HCT116 (cell line): ENCODE measurements around the gene FMNL1. TPM values are rescaled to one million over a fixed set of nuclear protein-coding genes. Genes with fewer than 3 reads are reported as not detected.

Experiments
- ATAC-seq: fragments of 200-7000 bp; cut with Tn5 transposase; 2 replicates; pipeline ENCODE4 v1.9.1; 2020; ENCODE audit warnings: mild to moderate bottlenecking, moderate library complexity
- BruUV-seq: library from RNA; stranded (reverse); fragments of 400-500 nt; replicated peaks from 2 replicates; lab custom pipeline; 2021; lab: Mats Ljungman, UMichigan
- CTCF ChIA-PET: fragments of 300-600 bp; sonication (Branson Sonifier 250); formaldehyde crosslinking; loops from one replicate; lab custom pipeline; 2021; ENCODE audit warnings: antibody characterized with exemption; lab: Charles Lee
- POLR2A ChIA-PET: fragments of 300-600, 350-600 bp; sonication (Branson Sonifier 250); formaldehyde crosslinking; loops from one replicate; lab custom pipeline; 2021; ENCODE audit warnings: antibody characterized with exemption; lab: Charles Lee
- RAD21 ChIA-PET, 2 experiments: fragments of 300-600 bp; sonication (Branson Sonifier 250); formaldehyde crosslinking; loops; one replicate each; lab custom pipeline; 2023; ENCODE audit warnings: low total read pairs in 2 of 2; ENCODE audit not compliant: uncharacterized antibody in 2 of 2, unreplicated experiment in 2 of 2, low non-redundant PET in 1 of 2; lab: Charles Lee
- DNase-seq: peaks from one replicate; pipeline ENCODE4 v3.0.0-alpha.2; 2010; ENCODE audit warnings: low read depth, low spot score
- H2AFZ ChIP-seq: fragments of 200-600 bp; shearing (Covaris generic), sonication (generic); 2 replicates; pipeline ENCODE4 v1.6.1; 2017; ENCODE audit warnings: low read depth, mixed run types, mixed read lengths, antibody characterized with exemption, low read length; ENCODE audit not compliant: poor library complexity, severe bottlenecking
- H3K27ac ChIP-seq: 2 replicates; pipeline ENCODE4 v1.5.1; 2012; ENCODE audit warnings: low read depth, low read length
- H3K27me3 ChIP-seq: fragments of 200-600 bp; sonication (generic); 2 replicates; pipeline ENCODE4 v1.6.1; 2016; ENCODE audit warnings: mixed run types, low read length, mixed read lengths; ENCODE audit not compliant: insufficient read depth
- H3K36me3 ChIP-seq, 2 experiments: fragments of 200-500 bp in 1 of 2; fragments of 200-600 bp in 1 of 2; sonication (Bioruptor generic) in 1 of 2; sonication (generic) in 1 of 2; 2 replicates each; pipeline versions ENCODE4 v1.5.1 to v1.6.1; 2014 to 2016; ENCODE audit warnings: low read length in 2 of 2, inconsistent platforms in 1 of 2, mixed read lengths in 1 of 2, mixed run types in 1 of 2; ENCODE audit not compliant: insufficient read depth in 2 of 2, control insufficient read depth in 1 of 2
- H3K4me1 ChIP-seq, 2 experiments: fragments of 200-600 bp in 1 of 2; sonication (generic) in 1 of 2; 2 replicates each; pipeline versions ENCODE4 v1.5.1 to v1.6.1; 2012 to 2017; ENCODE audit warnings: low read length in 2 of 2, inconsistent platforms in 1 of 2, mild to moderate bottlenecking in 1 of 2, mixed read lengths in 1 of 2, mixed run types in 1 of 2, moderate library complexity in 1 of 2; ENCODE audit not compliant: insufficient read depth in 2 of 2, control insufficient read depth in 1 of 2
- H3K4me2 ChIP-seq: fragments of 200-600 bp; sonication (generic); 2 replicates; pipeline ENCODE4 v1.6.1; 2017; ENCODE audit warnings: mixed run types, low read length, mixed read lengths
- H3K4me3 ChIP-seq, 2 experiments: fragments of 200-600 bp in 1 of 2; sonication (generic) in 1 of 2; replicated peaks in 1 of 2; 2 replicates each; pipeline ENCODE4 v1.5.1; 2011 to 2016; ENCODE audit warnings: low read length in 2 of 2, control low read depth in 1 of 2, low read depth in 1 of 2, mild to moderate bottlenecking in 1 of 2, mixed read lengths in 1 of 2, mixed run types in 1 of 2
- H3K79me2 ChIP-seq: fragments of 200-600 bp; sonication (generic); 2 replicates; pipeline ENCODE4 v1.6.1; 2017; ENCODE audit warnings: mild to moderate bottlenecking, mixed run types, low read length, moderate library complexity, mixed read lengths; ENCODE audit not compliant: insufficient read depth
- H3K9ac ChIP-seq: fragments of 200-600 bp; sonication (generic); 2 replicates; pipeline ENCODE4 v1.6.1; 2016; ENCODE audit warnings: low read length, mixed read lengths
- H3K9me2 ChIP-seq: fragments of 200-600 bp; sonication (generic), shearing (Covaris generic); 2 replicates; pipeline ENCODE4 v1.6.1; 2017; ENCODE audit warnings: mixed run types, mild to moderate bottlenecking, moderate library complexity; ENCODE audit not compliant: insufficient read depth
- H3K9me3 ChIP-seq, 2 experiments: fragments of 200-500 bp in 1 of 2; fragments of 200-600 bp in 1 of 2; sonication (Bioruptor generic) in 1 of 2; sonication (generic) in 1 of 2; 2 replicates each; pipeline ENCODE4 v1.6.1; 2014 to 2017; ENCODE audit warnings: low read length in 2 of 2, mixed read lengths in 2 of 2, inconsistent platforms in 1 of 2, low read depth in 1 of 2, mild to moderate bottlenecking in 1 of 2, mixed run types in 1 of 2, moderate library complexity in 1 of 2; ENCODE audit not compliant: control insufficient read depth in 1 of 2, insufficient read depth in 1 of 2
- H4K20me1 ChIP-seq: fragments of 200-600 bp; sonication (generic), shearing (Covaris generic); 2 replicates; pipeline ENCODE4 v1.6.1; 2017; ENCODE audit warnings: mixed run types, mild to moderate bottlenecking, moderate library complexity; ENCODE audit not compliant: insufficient read depth
- ATF3 ChIP-seq: IDR thresholded peaks from 2 replicates; pipeline ENCODE4 v1.6.1; 2012
- CBX3 ChIP-seq: IDR thresholded peaks from 2 replicates; pipeline ENCODE4 v1.6.1; 2012; ENCODE audit warnings: low read depth
- CEBPB ChIP-seq: IDR thresholded peaks from 2 replicates; pipeline ENCODE4 v1.6.1; 2012; ENCODE audit warnings: low read depth
- CTCF ChIP-seq, 3 experiments: fragments of 200-600 bp in 1 of 3; sonication (generic) in 1 of 3; IDR thresholded peaks in 2 of 3; conservative IDR thresholded peaks in 1 of 3; 2 replicates each; pipeline ENCODE4 v1.5.1; 2012 to 2017; ENCODE audit warnings: low read depth in 2 of 3, low read length in 2 of 3, antibody characterized with exemption in 1 of 3, borderline replicate concordance in 1 of 3, control low read depth in 1 of 3, mild to moderate bottlenecking in 1 of 3, mixed read lengths in 1 of 3, mixed run types in 1 of 3, moderate library complexity in 1 of 3; ENCODE audit not compliant: insufficient read depth in 1 of 3
- EGR1 ChIP-seq: IDR thresholded peaks from 2 replicates; pipeline ENCODE4 v1.6.1; 2012; ENCODE audit warnings: low read depth
- ELF1 ChIP-seq: IDR thresholded peaks from 2 replicates; pipeline ENCODE4 v1.6.1; 2012; ENCODE audit warnings: low read depth, borderline replicate concordance
- EZH2 ChIP-seq: fragments of 200-600 bp; sonication (generic); IDR thresholded peaks from 2 replicates; pipeline ENCODE4 v1.6.1; 2017; ENCODE audit warnings: antibody characterized with exemption, mixed run types
- EZH2phosphoT487 ChIP-seq: fragments of 200-600 bp; IDR thresholded peaks from 2 replicates; pipeline ENCODE4 v1.6.1; 2018; ENCODE audit warnings: antibody characterized with exemption, borderline replicate concordance
- JUND ChIP-seq: IDR thresholded peaks from 2 replicates; pipeline ENCODE4 v1.6.1; 2012
- MAX ChIP-seq: IDR thresholded peaks from 2 replicates; pipeline ENCODE4 v1.6.1; 2012
- POLR2A ChIP-seq: IDR thresholded peaks from 2 replicates; pipeline ENCODE4 v1.7.0; 2011; ENCODE audit warnings: borderline replicate concordance; ENCODE audit not compliant: insufficient read depth, insufficient read length; ENCODE audit errors: extremely low read depth
- RAD21 ChIP-seq: IDR thresholded peaks from 2 replicates; pipeline ENCODE4 v1.6.1; 2012; ENCODE audit warnings: low read depth, mild to moderate bottlenecking
- REST ChIP-seq: IDR thresholded peaks from 2 replicates; pipeline ENCODE4 v1.6.1; 2012; ENCODE audit warnings: low read depth
- SIN3A ChIP-seq: IDR thresholded peaks from 2 replicates; pipeline ENCODE4 v1.6.1; 2012; ENCODE audit warnings: low read depth
- SRF ChIP-seq: IDR thresholded peaks from 2 replicates; pipeline ENCODE4 v1.6.1; 2012; ENCODE audit warnings: low read depth
- TCF7L2 ChIP-seq: IDR thresholded peaks from 2 replicates; pipeline ENCODE4 v1.7.0; 2011; ENCODE audit warnings: borderline replicate concordance, inconsistent platforms; ENCODE audit not compliant: insufficient read depth, insufficient read length; ENCODE audit errors: extremely low read depth
- ZBTB33 ChIP-seq: IDR thresholded peaks from 2 replicates; pipeline ENCODE4 v1.6.1; 2011; ENCODE audit warnings: mild to moderate bottlenecking, low read length, moderate library complexity; ENCODE audit not compliant: insufficient replicate concordance; ENCODE audit errors: extremely low read depth
- ZFX ChIP-seq: fragments of 450-650 bp; IDR thresholded peaks from 2 replicates; pipeline ENCODE4 v1.6.1; 2017
- ZNF274 ChIP-seq: fragments of 200-500 bp; sonication (Bioruptor generic); IDR thresholded peaks from 2 replicates; pipeline ENCODE4 v1.6.1; 2014; ENCODE audit warnings: mild to moderate bottlenecking, low read depth, low read length, inconsistent platforms
- intact Hi-C: fragments of 100-400 bp; cut with micrococcal nuclease; formaldehyde crosslinking; loops from 2 replicates; pipeline ENCODE4 v1.10.0; 2022
- total RNA-seq: library from RNA; stranded (reverse); gene quantifications from one replicate; pipeline ENCODE4 v1.2.1, GENCODE V29; 2021; ENCODE audit not compliant: unreplicated experiment

FMNL1 gene
- total RNA-seq, 1 experiment from 2014 or later: 8.2 TPM

GRCh38 chr17:45286286-45286685 lies 64.6 kb downstream of the FMNL1 start:
- ChIA-PET RAD21 (no interaction called here), CTCF (interaction anchor here (1.7 kb wide), 1 partner anchor 9 kb away, joined by 8 read pairs; no protein-coding TSS in a partner anchor), POLR2A (no interaction called here)
- TF ChIP-seq REST (no peak), SIN3A (no peak), CEBPB (no peak), TCF7L2 (no peak), JUND (no peak), POLR2A (no peak), ELF1 (no peak), ZNF274 (no peak), EZH2phosphoT487 (no peak), CTCF (IDR thresholded peaks at IDR 0.05 in 2 of 3, conservative IDR thresholded peaks at IDR 0.05 in 1 of 3; ENCODE audit: borderline replicate concordance in 1 of 3, insufficient read depth in 1 of 3, low read depth in 2 of 3, low read length in 2 of 3) (no peak), SRF (no peak), ZBTB33 (no peak), EGR1 (no peak), ZFX (no peak), RAD21 (no peak), EZH2 (no peak), CBX3 (no peak), MAX (no peak), ATF3 (no peak)
- Histone ChIP-seq H3K27me3 (no peaks in the 10 kb centered on the region), H3K4me1 (peaks cover 0 to 6% of the 10 kb centered on the region in 2 experiments; a peak in 2 of 4 replicates), H4K20me1 (no peaks in the 10 kb centered on the region), H3K36me3 (peaks cover 39 to 66% of the 10 kb centered on the region in 2 experiments), H3K4me2 (no peak overlapping the region), H2AFZ (no peak overlapping the region), H3K9ac (no peak overlapping the region), H3K4me3 (no peak overlapping the region), H3K79me2 (peaks cover 32% of the 10 kb centered on the region), H3K9me2 (no peaks in the 10 kb centered on the region), H3K27ac (no peak overlapping the region), H3K9me3 (no peaks in the 10 kb centered on the region)
- no TSS peak for BruUV-seq
- ATAC-seq (no peak), DNase-seq (no peak)
- intact Hi-C loops: no loop called here
